GM19372 (cell line): ENCODE measurements around the gene SPRR3.
"Not testable (repeated sequence)": the region's sequence is repeated elsewhere in the genome, so short reads cannot be mapped to it uniquely, and the experiment has no call there.

Experiments used
- ATAC-seq: cut with Tn5 transposase; IDR thresholded peaks from one replicate; pipeline ENCODE4 v1.9.1; 2021; ENCODE audit warnings: mild to moderate bottlenecking, low read depth, moderate library complexity; ENCODE audit not compliant: unreplicated experiment

SPRR3 gene

DNA sequence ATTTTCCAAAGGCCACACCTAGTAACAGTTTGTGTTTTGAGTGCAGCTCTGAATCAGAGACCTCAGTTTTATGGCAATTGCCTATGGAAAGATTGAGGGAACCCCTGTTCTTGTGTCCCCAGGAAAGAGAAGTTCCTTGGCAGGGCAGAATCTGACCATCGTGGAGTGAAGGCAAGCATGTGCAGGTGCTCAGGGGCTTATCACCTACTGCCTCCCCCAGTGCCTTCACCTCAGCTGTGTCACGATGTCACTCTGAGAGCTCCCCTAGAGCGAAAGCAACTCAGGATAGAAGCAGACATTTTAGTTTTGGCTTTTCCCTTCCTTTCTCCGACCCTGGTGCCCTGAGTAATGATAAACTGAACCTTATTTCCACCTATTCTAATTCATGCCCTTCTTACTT lies 19.5 kb upstream of the SPRR3 start:
- ATAC-seq = no peak

DNA sequence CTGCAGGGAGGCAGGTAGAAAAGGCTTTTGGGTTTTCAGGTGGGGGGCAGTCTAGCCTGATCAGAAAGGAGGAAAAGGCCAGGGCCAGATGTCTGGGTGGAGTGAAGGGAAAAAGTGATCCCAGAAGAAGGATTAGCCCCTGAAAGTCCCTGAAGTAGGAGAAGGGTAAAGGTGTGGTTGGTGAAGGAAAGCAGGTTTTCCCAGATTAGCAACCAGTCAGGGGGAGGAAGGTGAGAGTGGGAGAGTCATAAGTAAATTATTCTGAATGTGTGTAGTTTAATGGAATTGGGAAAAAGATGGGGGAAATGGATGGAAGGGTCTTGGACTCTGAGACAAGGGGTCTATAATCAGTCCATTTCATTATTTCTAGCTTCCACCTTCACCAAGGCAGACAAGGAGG lies 18.3 kb upstream of the SPRR3 start:
- no peak for ATAC-seq

DNA sequence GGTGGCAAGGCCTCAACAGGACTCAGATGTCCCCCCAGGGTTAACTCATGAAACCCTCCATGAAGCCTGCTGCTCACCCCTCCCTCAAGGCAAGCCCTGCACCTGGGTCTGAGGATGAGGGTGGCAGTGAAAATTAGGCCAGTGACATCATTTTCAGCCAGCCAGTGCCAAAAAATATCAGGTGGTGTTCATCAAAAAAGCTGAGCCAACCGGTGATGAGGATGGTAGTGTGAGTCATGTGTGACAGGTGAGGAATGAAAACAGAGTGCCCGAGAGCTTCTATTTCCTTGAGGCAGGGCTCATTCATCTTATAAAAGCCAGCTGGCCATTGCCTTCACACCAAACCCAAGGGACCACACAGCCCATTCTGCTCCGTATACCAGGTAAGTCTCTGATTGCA lies 17.8 kb upstream of the SPRR3 start, which contains the start of gene SPRR1A:
Gene SPRR1A, plus strand, starts transcription at position 339 of the 400 bp plus-strand sequence. CDS start 1,150 bp downstream, outside the sequence.
- ATAC-seq = no peak

DNA sequence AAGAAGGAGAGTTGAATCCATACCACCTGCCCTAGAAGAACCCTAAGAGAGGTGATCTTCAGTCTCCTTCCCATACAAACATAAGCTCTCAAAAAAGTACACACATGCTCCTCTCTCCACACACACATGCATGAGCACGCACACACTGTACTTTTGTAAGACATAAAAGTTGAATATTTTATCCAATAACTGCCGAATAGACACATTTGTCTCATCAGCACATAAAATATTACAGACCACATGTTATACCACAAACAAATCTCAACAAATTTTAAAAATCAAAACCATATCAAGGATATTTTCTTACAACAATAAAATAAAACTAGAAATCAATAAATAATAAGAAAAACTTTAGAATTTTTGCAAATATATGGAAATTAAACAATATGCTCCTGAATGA lies 15.0 kb upstream of the SPRR3 start:
- ATAC-seq = no peak

DNA sequence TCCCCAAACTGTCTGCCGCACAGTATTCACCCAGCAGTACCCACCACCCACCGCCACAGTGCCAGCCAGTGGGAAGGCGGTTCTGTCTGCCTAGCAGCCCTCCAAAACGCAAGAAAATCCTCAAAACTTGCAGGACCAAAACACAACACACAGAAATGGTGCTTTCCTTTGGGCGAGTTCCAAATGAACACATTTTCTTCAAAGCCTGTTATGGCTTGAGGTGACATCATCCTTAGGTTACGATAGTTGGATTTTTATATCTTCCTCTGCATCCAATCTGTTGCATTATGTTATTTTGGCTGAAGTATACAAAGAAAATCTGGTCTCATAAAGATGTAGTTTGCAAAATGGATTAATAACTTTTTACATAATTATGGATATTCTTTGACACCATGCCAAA lies 8.4 kb upstream of the SPRR3 start:
- ATAC-seq = no peak

DNA sequence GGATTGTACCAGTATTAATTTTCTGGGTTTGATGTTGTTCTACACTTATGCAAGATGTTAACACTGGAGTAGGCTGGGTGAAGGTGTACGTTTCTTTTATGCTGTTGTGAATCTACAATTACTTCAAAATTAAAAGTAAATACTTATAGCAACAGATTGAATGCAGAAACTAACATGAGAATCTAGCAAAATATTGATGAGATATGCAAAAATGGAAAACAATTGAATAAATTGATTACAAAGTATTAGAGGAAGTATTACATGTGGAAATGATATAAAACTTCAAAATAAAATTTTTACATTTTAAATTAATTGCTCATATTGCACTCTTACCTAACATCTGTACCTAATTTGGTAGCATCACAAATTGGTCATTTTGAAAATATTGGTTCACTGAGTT lies 5.7 kb upstream of the SPRR3 start:
- ATAC-seq = no peak

DNA sequence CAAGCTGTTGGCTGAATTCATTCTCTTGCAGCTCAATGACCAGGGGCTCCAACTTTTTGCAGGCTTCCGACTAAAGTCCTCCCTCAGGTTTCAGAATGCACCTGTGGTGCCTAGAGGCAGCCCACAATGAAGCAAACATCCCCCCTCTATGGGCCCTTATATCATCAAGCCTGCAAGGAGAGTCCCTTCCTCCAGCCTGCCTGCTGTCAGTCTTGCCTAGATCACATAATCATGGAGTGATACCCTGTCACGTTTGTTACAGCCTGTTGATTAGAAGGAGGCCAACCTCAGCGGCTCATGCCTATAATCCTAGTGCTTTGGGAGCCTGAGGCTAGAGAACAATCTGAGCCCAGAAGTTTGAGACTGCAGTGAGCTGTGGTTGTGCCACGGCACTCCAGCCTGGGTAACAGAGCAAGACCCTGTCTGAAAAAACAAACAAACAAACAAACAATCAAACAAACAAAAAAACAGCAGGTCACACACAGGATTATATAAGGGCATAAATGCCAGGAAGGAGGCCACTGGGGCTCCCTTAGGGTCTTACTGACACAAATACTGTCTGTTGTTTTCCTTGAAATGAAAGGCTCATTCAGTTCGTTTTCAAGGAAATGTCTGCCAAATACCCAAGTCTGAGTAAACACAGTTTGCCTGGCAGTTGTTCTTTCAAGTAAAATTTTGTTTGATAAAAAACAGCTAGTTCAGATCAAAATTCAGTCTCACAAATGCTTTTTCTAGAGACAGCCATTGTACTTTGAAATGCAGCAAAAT lies 4.7 kb upstream of the SPRR3 start:
- ATAC-seq = no peak

DNA sequence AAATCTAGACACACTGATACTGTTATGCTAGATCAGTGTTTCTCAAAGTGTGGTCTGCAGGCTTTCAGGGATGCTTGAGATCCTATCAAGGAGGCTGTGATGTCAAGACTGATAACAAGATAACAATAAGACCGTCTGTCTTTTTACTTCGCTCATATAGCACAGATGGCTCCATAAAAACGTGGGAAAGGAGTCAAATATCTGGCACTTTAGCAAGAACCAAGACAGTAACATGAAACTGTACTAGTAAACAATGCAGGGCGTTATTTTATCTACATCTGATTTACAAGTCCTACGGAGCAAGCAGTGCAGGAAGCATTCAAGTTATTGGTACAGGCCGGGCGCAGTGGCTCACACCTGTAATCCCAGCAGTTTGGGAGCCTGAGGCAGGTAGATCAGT lies 3.6 kb upstream of the SPRR3 start:
- ATAC-seq = no peak

DNA sequence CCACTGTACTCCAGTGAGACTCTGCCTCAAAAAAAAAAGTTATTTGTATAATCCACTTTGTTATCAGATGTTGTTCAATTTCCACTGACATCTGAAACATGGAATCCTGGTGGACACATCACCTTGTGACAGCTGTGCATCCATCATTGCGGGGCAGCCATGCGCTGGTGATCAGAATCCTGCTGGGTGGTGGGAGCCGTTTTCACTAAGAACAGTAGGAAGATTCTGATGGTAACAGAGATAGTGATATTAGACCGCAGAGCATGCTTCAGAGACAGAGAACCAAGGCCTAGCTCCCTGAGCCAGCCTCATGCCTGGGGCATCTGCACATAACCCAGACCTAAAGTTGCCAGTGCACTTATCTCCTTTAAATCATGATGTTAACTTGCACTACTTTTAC lies 3.1 kb upstream of the SPRR3 start:
- no peak for ATAC-seq

DNA sequence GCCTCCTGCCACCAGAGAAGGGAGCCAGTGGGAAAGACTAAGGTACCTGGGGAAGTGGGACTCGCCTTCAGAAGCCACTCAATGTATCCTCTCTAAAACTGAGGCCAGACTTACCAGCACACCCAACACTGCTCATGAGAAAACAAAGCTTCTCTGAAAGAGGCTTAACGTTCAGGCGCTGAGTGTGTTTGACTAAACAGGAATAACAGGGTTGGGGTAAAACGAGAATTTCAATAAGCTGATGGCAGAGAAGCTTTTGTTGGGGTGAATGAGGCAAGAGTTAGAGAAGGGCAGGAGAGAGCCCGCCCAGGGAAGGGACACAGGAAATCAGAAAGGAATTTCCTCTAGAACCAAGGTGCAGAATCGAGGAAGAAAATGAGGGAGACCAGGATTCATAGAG lies 1.7 kb upstream of the SPRR3 start:
- ATAC-seq = no peak

DNA sequence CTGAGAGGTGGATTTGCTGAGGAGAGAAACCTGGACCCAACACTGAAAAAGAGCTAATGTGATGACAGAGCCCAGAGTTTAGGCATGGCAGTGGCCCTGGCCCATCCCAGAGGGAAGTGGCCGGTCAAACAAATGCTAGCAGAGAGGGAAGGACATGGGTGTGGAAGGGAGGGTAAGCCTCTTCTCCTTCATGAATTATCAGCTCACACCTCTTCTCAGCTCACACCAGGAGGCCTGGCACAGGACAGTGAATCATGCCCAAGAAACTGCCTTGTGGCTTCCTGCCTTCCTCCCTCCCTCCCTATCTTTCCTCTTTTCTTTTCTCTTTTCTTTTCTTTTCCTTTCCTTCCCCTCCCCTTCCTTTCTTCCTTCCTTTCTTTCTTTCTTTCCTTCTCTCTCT lies 1.3 kb upstream of the SPRR3 start:
- no peak for ATAC-seq

DNA sequence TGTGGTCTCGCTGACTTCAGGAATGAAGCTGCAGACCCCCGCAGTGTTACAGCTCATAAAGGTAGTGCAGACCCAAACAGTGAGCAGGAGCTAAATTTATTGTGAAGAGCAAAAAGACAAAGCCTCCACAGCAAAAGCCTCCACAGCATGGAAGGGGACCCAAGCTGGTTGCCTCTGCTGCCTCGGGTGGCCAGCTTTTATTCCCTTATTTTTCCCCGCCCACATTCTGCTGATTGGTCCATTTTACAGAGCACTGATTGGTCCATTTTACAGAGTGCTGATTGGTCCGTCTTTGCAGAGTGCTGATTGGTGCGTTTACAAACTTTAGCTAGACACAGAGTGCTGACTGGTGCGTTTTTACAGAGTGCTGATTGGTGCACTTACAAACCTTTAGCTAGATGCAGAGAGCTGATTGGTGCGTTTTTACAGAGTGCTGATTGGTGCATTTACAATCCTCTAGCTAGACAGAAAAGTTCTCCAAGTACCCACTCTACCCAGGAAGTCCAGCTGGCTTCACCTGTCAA lies 9.7 kb downstream of the SPRR3 start:
- ATAC-seq = not testable (repeated sequence)

DNA sequence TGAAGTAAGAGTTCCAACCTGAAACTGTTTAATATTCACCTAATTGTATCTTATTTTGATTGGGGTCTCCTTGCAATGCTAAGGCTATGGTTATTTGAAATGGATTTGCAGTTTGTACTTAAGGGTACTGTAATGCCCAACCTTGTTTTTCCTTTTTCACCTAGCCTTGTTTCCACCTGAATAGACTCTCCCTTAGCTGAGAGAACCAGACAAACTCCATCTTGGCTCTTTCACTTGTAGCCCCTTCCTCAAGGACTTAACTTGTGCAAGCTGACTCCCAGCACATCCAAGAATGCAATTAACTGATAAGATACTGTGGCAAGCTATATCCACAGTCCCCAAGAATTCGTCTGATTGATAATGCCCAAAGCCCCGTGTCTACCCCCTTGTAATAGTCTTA lies 20.3 kb downstream of the SPRR3 start:
- ATAC-seq = not testable (repeated sequence)

DNA sequence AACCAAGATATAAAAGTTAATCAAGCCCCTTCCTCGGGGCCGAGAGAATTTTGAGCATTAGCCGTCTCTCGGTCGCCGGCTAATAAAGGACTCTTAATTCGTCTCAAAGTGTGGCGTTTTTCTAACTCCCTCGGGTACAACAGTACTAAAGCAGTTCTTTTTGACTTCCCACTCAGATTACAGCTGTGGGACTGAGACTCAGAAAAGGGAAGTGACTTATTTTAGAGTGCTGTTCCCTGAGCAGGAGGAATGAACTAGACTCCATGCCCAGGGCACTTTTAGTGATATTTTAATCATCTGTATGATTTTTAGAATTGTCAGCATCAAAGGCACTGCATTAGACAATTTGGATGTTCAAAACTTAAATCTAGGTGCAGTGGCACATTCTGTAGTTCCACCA lies 20.8 kb downstream of the SPRR3 start:
- not testable (repeated sequence) for ATAC-seq

DNA sequence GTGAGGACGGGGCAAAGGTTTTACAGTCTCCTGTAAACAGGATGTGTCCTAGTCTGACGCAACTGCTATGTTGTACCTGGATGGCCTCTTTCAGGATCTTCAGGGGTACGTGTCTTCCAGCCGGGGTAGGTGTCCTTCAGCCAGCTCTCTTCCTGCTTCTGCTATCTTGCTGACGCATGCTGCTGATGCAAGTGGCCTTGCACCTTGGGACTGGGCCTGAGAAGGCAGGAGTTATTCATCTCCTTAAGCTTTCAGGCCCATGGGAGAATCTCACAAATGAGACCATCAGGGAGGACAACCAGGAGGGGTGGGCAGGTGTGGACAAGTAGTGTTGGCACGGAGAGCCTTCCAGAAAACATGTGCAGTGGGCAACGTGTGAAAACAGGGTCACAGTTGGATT lies 21.6 kb downstream of the SPRR3 start:
- ATAC-seq = no peak

DNA sequence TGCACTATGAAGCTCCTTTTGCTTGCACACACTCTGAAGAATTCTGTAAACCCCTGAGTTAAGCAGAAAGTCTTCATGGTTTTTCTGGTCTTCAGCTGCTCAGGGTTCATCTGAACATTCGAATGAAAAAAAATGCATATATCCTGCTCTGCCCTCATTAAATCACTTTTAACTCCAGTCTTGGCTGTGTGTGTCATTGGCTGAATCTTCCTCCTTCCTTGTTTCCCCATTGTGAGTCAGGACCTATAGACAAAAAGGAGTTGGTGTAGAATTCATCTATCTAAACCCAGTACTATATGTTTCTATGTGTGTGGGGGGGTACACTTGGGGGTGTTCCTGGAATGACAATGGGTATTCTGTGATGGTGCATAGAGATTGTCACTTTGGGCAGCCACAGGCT lies 22.9 kb downstream of the SPRR3 start:
- no peak for ATAC-seq

DNA sequence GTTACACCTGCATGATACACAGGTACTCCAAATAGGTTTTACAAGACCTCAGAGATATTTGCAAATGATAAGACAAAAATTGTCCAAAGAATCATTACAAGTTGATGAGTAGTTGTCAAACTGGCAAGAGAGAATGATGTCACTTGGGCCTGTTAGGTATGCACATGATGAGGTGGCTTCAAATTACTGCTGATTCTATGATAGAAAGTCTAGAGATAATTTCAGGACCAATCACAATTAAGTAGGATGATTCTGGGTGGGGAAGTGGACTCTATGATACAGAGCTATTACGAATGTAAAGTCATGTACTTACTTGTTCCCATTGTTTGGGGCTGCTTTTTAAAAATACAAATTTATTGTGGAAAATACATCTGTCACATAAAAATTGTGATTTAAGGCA lies 24.2 kb downstream of the SPRR3 start:
- ATAC-seq = no peak

DNA sequence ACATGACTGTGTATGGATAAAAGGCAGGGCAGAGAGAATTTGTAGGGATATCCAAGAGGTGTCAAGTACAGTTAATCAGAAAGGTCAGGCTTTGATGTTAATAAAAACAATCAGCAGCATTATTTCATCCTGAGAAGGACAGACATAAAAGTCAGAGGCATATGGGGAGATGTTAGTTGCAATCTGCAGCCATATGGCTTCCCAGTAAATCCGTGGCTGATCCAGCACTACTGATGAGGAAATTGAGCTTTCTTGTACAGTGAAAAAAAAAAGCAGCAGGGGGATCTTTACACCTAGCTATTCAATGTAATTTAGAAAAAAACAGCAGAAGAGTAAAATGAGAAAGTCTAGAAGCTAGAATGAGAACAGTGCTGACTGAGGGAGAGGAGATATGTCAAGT lies 27.2 kb downstream of the SPRR3 start:
- no peak for ATAC-seq

DNA sequence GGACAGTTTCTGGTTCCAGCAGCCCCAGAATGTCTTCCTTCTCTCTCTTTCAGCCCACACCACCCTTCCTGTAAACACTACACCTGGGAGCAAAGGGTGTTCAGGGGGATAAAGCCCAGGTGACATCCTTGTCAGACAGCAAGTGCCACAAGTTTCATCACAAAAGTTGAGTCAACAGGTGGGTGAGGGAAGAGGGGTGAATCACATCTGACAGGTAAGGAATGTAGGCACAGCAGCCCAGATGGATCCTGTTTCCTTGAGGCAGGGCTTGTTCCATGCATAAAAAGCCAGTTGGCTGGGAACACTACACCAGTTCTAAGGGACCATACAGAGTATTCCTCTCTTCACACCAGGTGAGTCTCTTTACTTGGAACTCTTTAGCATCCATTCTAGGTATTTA lies 29.3 kb downstream of the SPRR3 start, which contains the start of gene SPRR1B:
Gene SPRR1B, plus strand, starts transcription at position 309 of the 400 bp plus-strand sequence. CDS start 1,143 bp downstream, outside the sequence.
- ATAC-seq = no peak

DNA sequence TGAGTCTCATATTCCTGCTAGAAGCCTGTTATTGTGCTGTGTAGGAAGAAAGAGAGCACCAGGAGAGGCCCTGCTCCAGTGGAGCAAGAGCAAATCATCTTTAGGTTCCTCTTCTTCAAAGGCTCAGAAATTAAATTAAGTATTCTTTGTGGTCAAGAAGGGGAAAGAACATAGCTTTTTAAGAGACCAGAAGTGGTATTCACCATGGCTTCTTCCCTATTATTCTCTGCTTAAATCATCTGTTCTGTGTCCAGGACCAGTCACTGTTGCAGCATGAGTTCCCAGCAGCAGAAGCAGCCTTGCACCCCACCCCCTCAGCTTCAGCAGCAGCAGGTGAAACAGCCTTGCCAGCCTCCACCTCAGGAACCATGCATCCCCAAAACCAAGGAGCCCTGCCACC lies 30.5 kb downstream of the SPRR3 start:
- ATAC-seq = no peak

DNA sequence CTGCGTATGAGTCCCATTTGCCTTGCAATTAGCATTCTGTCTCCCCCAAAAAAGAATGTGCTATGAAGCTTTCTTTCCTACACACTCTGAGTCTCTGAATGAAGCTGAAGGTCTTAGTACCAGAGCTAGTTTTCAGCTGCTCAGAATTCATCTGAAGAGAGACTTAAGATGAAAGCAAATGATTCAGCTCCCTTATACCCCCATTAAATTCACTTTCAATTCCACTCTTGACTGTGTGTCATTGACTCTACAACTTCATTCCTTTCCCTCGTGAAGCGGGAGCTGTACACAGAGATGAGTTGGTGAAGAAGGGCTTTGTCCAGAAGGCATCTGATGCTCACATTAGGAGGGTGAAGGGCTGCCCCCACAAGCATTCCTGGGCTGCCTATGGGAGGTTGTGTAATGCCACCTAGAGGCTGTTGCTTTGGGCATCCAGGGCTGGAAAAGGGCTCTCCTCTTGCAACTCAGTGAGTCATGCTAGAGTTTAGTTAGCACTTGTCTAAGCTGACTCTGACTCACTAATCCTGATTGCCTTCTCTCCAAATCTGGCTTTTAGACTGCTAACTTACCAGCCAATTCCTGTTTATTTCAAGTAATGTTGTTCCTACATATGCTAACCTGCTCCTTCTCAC lies 31.2 kb downstream of the SPRR3 start:
- no peak for ATAC-seq

DNA sequence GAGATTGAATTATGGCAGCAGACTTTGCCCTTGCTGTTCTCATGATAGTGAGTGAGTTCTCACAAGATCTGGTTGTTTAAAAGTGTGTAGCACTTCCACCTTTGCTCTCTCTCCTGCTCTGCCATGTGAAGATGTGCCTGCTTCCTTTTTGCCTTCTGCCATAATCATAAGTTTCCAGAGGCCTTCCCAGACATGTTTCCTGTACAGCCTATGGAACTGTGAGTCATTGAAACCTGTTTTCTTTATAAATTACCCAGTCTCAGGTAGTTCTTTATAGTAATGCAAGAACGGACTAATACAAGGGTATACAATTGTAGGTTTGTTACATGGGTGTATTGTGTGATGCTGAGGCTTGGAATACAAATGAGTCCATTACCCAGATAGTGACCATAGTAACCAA lies 33.7 kb downstream of the SPRR3 start:
- no peak for ATAC-seq
